ENCODE measurements around the gene SLC8A2.

The SLC8A2 gene

GRCh38 chr19:47448360-47448727 lies 23.3 kb downstream of the SLC8A2 start:
- no peak overlapping the region for H3K4me3 ChIP-seq (ENCODE audit: low read depth, low read length)
- DNase-seq (ENCODE audit: low read depth), result no peak
- TF ChIP-seq CTCF (IDR thresholded peaks at IDR 0.05; ENCODE audit: control insufficient read depth, extremely low read depth, insufficient read depth), result no peak

GRCh38 chr19:47447470-47448359 lies 24.0 kb downstream of the SLC8A2 start:
- no peak for DNase-seq (ENCODE audit: low read depth)
- no peak overlapping the region for H3K4me3 ChIP-seq (ENCODE audit: low read depth, low read length)

GRCh38 chr19:47446534-47447469 lies 24.9 kb downstream of the SLC8A2 start:
- no peak for DNase-seq (ENCODE audit: low read depth)
- TF ChIP-seq CTCF (IDR thresholded peaks at IDR 0.05; ENCODE audit: control insufficient read depth, extremely low read depth, insufficient read depth), result no peak
- no peak overlapping the region for H3K4me3 ChIP-seq (ENCODE audit: low read depth, low read length)

More at GRCh38 chr19:47447470-47448359, 24.0 kb downstream of the SLC8A2 start:
- TF ChIP-seq CTCF (IDR thresholded peaks at IDR 0.05; ENCODE audit: control insufficient read depth, extremely low read depth, insufficient read depth), result no peak

GRCh38 chr19:47445937-47446402 lies 25.7 kb downstream of the SLC8A2 start:
- no peak overlapping the region for H3K4me3 ChIP-seq (ENCODE audit: low read depth, low read length)

GRCh38 chr19:47445527-47445926 lies 26.2 kb downstream of the SLC8A2 start:
- DNase-seq (ENCODE audit: low read depth), result no peak
- no peak for TF ChIP-seq CTCF (IDR thresholded peaks at IDR 0.05; ENCODE audit: control insufficient read depth, extremely low read depth, insufficient read depth)
- no peak overlapping the region for H3K4me3 ChIP-seq (ENCODE audit: low read depth, low read length)

More at GRCh38 chr19:47445937-47446402, 25.7 kb downstream of the SLC8A2 start:
- no peak for DNase-seq (ENCODE audit: low read depth)
- no peak for TF ChIP-seq CTCF (IDR thresholded peaks at IDR 0.05; ENCODE audit: control insufficient read depth, extremely low read depth, insufficient read depth)

GRCh38 chr19:47444388-47444821 lies 27.3 kb downstream of the SLC8A2 start:
- H3K4me3 ChIP-seq (ENCODE audit: low read depth, low read length), result no peak overlapping the region
- TF ChIP-seq CTCF (IDR thresholded peaks at IDR 0.05; ENCODE audit: control insufficient read depth, extremely low read depth, insufficient read depth), result no peak
- no peak for DNase-seq (ENCODE audit: low read depth)
